Right atrium auricular region (tissue), 2 donors: Measurements from ENCODE around the gene CELSR3. TPM values are rescaled to one million over a fixed set of nuclear protein-coding genes. Genes with fewer than 3 reads are reported as not detected.
A peak's percentile ranks its signal among the peaks of the same experiment; 100 is the strongest.

Source experiments
- DNase-seq: peaks from one replicate; pipeline ENCODE4 v3.0.0-alpha.2; 2019; ENCODE audit warnings: low spot score
- H3K27ac ChIP-seq, 2 donors: fragments of 200-600 bp; sonication (generic); 1 replicate in 1 of 2; 2 replicates in 1 of 2; pipeline ENCODE4 v1.5.1; 2016 to 2019
- H3K27me3 ChIP-seq, 2 donors: fragments of 200-600 bp; sonication (generic); one replicate each; pipeline versions ENCODE4 v1.5.1 to v1.6.0; 2017 to 2019
- H3K36me3 ChIP-seq: fragments of 200-600 bp; sonication (generic); one replicate; pipeline ENCODE4 v1.5.1; 2016
- H3K4me1 ChIP-seq, 2 donors: fragments of 200-600 bp; sonication (generic); one replicate each; pipeline versions ENCODE4 v1.5.1 to v1.6.0; 2017 to 2019
- H3K4me3 ChIP-seq, 2 donors: fragments of 200-600 bp; sonication (generic); 1 replicate in 1 of 2; 2 replicates in 1 of 2; pipeline ENCODE4 v1.5.1; 2017 to 2019; ENCODE audit warnings: mild to moderate bottlenecking in 1 of 2, moderate library complexity in 1 of 2
- H3K9me3 ChIP-seq, 2 donors: fragments of 200-600 bp; sonication (generic); one replicate each; pipeline ENCODE4 v1.5.1; 2019
- CTCF ChIP-seq, 2 donors: fragments of 200-600 bp; sonication (generic); IDR thresholded peaks; one replicate each; pipeline ENCODE4 v1.5.1; 2019; ENCODE audit warnings: antibody characterized with exemption in 2 of 2
- total RNA-seq, 2 donors: library from RNA; depleted of rRNA; stranded (reverse); fragments of >200 nt; gene quantifications; one replicate each; pipeline ENCODE4 v1.1.0, GENCODE V29; 2016

CELSR3 gene
- total RNA-seq, 2 donors from 2014 or later, result 0.11 to 0.59 TPM

- H3K27ac ChIP-seq, result peak overlapping the region; percentile 85 to 91
- H3K4me1 ChIP-seq, result peaks cover 0 to 42% of the 10 kb centered on the region in 2 donors
- peaks cover 59% of the 10 kb centered on the region for H3K36me3 ChIP-seq
- DNase-seq, result no peak
- no peak for TF ChIP-seq CTCF (IDR thresholded peaks at IDR 0.05)
- H3K4me3 ChIP-seq, result peak overlapping the region; percentile 90 to 94
- no peaks in the 10 kb centered on the region for H3K27me3 ChIP-seq
- H3K9me3 ChIP-seq, result no peaks in the 10 kb centered on the region
Observed at GRCh38 chr3:48686538-48687219, 24.0 kb upstream of the CELSR3 start.

- Histone ChIP-seq H3K4me3 (peak within 1 kb of the TSS; percentile 90 to 94), H3K27me3 (no peaks in the 10 kb centered on the region), H3K4me1 (peaks cover 0 to 42% of the 10 kb centered on the region in 2 donors), H3K36me3 (peaks cover 59% of the 10 kb centered on the region), H3K27ac (peak within 1 kb of the TSS; percentile 85 to 91), H3K9me3 (no peaks in the 10 kb centered on the region)
- peak; percentile 87 to 93 for TF ChIP-seq CTCF (IDR thresholded peaks at IDR 0.05)
- peak; percentile 88 for DNase-seq
Observed at GRCh38 chr3:48685603-48686511, 23.2 kb upstream of the CELSR3 start, which contains the start of gene NCKIPSD. TSS of gene NCKIPSD (minus strand) at chr3:48685915. CDS start at chr3:48685807, 108 bp downstream.

- DNase-seq, result no peak
- peak overlapping the region; percentile 85 to 91 for H3K27ac ChIP-seq
- peaks cover 59% of the 10 kb centered on the region for H3K36me3 ChIP-seq
- H3K4me1 ChIP-seq, result peaks cover 0 to 42% of the 10 kb centered on the region in 2 donors
- H3K27me3 ChIP-seq, result no peaks in the 10 kb centered on the region
- TF ChIP-seq CTCF (IDR thresholded peaks at IDR 0.05), result no peak
- no peaks in the 10 kb centered on the region for H3K9me3 ChIP-seq
- peak overlapping the region; percentile 90 to 94 for H3K4me3 ChIP-seq
Observed at GRCh38 chr3:48685293-48685602, 22.6 kb upstream of the CELSR3 start.

GRCh38 chr3:48684480-48685143 lies 21.9 kb upstream of the CELSR3 start:
- Histone ChIP-seq H3K4me1 (peaks cover 0 to 42% of the 10 kb centered on the region in 2 donors), H3K27ac (peak overlapping the region; percentile 85 to 91)
- TF ChIP-seq CTCF (IDR thresholded peaks at IDR 0.05), result no peak

GRCh38 chr3:48684054-48684349 lies 21.3 kb upstream of the CELSR3 start:
- Histone ChIP-seq H3K27me3 (no peaks in the 10 kb centered on the region), H3K27ac (peak overlapping the region; percentile 85 to 91), H3K36me3 (peaks cover 59% of the 10 kb centered on the region), H3K9me3 (no peaks in the 10 kb centered on the region), H3K4me3 (peak overlapping the region; percentile 90 to 94), H3K4me1 (peaks cover 0 to 42% of the 10 kb centered on the region in 2 donors)
- no peak for TF ChIP-seq CTCF (IDR thresholded peaks at IDR 0.05)
- DNase-seq, result no peak

More at GRCh38 chr3:48684480-48685143, 21.9 kb upstream of the CELSR3 start:
- Histone ChIP-seq H3K9me3 (no peaks in the 10 kb centered on the region), H3K36me3 (peaks cover 59% of the 10 kb centered on the region), H3K27me3 (no peaks in the 10 kb centered on the region), H3K4me3 (peak overlapping the region; percentile 90 to 94)
- peak; percentile 81 for DNase-seq
